GM12874 (cell line): ENCODE results near the gene IL5RA.
A peak's percentile ranks its signal among the peaks of the same experiment; 100 is the strongest.

Experiments used
- CTCF ChIP-seq: IDR thresholded peaks from 2 replicates; pipeline ENCODE4 v1.5.1; 2011; ENCODE audit warnings: low read depth, mild to moderate bottlenecking, control low read depth, low read length, moderate library complexity; ENCODE audit not compliant: insufficient read depth

Gene IL5RA

GRCh38 chr3:3105815-3106214 is 4.4 kb downstream of the IL5RA start:
- no peak for TF ChIP-seq CTCF

DNA sequence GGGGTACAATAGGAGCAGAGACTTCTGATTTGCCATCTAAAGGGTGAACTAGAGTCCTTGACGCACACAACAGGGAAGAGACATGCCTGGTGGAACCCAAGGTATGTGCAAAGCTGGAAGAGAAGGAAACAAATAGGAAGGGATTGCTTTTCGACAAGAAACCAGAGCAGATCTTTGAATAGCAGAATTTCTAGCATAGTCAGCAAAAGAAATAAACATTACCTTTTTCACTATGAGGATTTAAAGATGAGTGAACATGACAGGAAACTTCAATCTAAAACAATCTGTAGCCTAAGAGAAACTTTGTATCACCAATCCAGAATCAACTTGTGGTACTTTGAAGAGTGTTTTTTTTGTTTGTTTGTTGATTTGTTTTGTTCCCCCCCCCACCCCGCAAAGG is 4.9 kb downstream of the IL5RA start:
- no peak for TF ChIP-seq CTCF

DNA sequence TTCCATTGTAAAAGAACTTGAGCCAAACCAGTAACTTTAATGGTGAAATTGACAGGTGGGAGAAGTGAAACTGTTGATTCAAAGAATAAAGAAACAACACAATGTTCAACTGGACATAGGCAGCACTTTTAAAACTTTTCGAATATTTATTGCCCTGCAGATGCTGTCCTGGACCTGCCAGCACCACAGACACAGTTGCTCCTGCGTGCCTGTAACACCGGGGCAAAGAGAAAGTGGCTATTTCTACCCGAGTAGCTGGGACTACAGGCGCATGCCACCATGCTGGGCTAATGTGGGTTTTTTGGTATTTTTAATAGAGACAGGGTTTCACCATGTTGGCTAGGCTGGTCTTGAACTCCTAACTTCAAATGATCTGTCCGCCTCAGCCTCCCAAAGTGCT is 7.4 kb downstream of the IL5RA start:
- TF ChIP-seq CTCF = no peak

DNA sequence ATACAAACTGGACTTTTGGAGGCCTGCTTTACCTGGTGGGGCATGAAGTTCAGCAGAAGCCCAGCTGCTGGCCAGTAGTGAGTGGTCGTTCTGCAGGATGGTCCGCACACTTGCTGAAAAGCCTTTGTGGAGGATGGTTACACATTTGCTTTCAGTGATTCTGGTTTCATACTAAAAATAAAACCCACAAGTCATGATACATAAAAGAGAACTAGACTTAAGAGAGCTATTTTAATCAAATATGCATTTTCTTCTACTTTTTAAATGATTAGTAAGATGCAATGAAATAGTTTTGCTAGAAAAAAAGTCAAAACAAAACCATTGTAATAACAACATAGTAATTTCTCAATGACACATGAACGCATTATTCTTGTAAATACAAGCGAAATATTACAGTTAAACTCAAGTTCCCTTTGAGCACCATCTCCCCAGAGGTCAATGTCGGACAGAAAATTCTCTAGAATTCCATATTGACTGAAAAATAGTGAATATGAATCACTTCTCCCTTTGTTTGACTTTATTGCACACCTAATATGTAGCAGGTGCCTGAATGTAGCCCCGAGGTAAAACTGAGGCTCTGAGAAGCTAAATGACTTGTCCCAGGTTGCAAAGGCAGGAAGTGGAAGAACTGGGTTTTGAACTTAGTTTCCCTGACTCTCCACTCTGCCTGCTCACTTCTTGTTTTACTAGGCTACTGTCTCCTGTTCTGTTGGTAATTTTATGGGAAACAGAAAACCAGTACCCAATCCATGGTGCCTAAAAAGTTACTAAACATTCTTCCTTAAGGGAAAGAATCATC is 8.3 kb downstream of the IL5RA start:
- no peak for TF ChIP-seq CTCF

- no peak for TF ChIP-seq CTCF
Observed at GRCh38 chr3:3097958-3098357, 12.2 kb downstream of the IL5RA start.

DNA sequence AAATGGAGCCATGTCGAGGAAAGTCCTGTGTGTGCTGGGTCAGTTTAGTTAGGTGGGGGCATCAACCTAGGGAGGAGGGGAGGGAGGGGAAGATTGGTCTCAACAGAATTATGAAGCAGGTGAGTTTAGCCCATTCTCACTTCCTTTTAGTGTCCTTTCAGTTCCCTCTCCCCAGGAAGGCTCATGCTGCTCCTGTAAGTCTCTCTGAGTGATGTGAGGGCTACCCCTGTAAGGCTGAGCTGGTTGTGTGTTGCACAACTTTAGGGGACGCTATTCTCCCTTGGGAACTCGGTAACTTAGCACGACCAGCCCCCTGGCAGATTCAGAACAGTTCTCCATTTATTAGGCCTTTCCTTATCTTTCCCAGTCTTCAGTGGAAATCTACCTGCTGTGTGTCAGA is 21.2 kb downstream of the IL5RA start:
- TF ChIP-seq CTCF = 0 out of 2 replicates have a peak, but pooled peaks have one; percentile 42

DNA sequence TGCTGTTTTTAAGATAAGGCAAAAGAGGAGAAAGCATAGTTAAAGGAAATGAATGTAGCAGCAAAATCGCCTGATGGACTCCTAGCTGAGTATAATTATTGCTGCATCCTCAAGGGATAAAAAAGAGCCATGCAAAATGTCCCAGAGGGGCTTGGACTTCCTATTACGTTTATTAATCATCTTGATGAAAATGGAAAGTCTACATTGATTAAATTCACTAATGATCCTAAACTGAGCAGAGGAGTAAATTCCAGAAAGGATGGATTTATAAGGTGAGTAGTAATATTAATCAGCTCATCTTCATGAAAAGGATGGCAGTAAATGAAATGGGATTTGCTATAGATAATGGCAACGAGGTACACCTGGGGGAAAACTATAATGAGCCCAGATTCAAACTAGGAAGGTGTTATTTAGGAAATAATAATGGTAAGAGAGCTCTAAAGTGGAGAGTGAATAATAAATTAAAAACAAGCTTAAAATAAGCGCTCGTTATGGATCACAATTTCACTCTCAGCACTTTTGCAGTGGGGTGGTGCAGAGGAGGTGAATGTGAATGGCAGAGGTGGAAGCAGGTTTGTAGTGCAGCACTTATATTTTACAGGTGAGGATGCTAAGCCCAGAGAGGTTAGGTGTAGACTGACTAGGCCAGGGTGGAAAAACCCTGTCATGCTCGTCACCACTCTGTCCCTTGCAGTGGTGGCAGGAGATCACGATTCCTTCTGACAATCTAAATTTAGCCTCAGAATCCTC is 22.3 kb downstream of the IL5RA start:
- no peak for TF ChIP-seq CTCF
